Cardiac muscle cell (in vitro differentiated cells and primary cell): ENCODE data around the gene RAPGEF1. TPM values are rescaled to one million over a fixed set of nuclear protein-coding genes. Genes with fewer than 3 reads are reported as not detected.

Experiments used
- DNase-seq, 2 donors: peaks; one replicate each; pipeline versions ENCODE4 v3.0.0 to v3.0.0-alpha.2; 2010 to 2017; ENCODE audit warnings: low read depth in 1 of 2, low spot score in 1 of 2
- H3K27ac ChIP-seq: fragments of 200-600 bp; sonication (generic); 2 replicates; pipeline ENCODE4 v1.5.1; 2016
- H3K27me3 ChIP-seq: fragments of 200-600 bp; sonication (generic); 2 replicates; pipeline ENCODE4 v1.6.0; 2016; ENCODE audit warnings: control low read depth
- H3K36me3 ChIP-seq: fragments of 200-600 bp; sonication (generic); 2 replicates; pipeline ENCODE4 v1.5.1; 2016; ENCODE audit warnings: control low read depth
- H3K4me1 ChIP-seq: fragments of 200-600 bp; sonication (generic); 2 replicates; pipeline ENCODE4 v1.8.1; 2017; ENCODE audit warnings: low read depth, mild to moderate bottlenecking, mixed run types
- H3K4me3 ChIP-seq: fragments of 200-600 bp; sonication (generic); 2 replicates; pipeline ENCODE4 v1.5.1; 2016; ENCODE audit warnings: mild to moderate bottlenecking
- H3K9me3 ChIP-seq: fragments of 200-600 bp; sonication (generic); 2 replicates; pipeline ENCODE4 v1.5.1; 2017; ENCODE audit warnings: low read depth, mild to moderate bottlenecking, control low read depth
- CTCF ChIP-seq: IDR thresholded peaks from 2 replicates; pipeline ENCODE4 v1.5.1; 2012; ENCODE audit warnings: low read depth, mild to moderate bottlenecking, low read length
- polyA plus RNA-seq: library from polyadenylated mRNA; unstranded; fragments of >200 nt; fragmentation: Nextera tagmentation; extraction: Ambion mirVana; gene quantifications from 2 replicates; pipeline ENCODE4 v1.2.1, GENCODE V29; 2016
- total RNA-seq: library from RNA; depleted of rRNA; stranded (reverse); fragments of >200 nt; gene quantifications from 2 replicates; pipeline ENCODE4 v1.2.3, GENCODE V29; 2016

RAPGEF1 gene
- total and polyA plus RNA-seq, 2 experiments from 2014 or later: 42.1 to 51.1 TPM

GRCh38 chr9:131706608-131706970, 33.3 kb downstream of the RAPGEF1 start:
- no peak overlapping the region for H3K4me3 ChIP-seq
- no peaks in the 10 kb centered on the region for H3K36me3 ChIP-seq
- H3K27me3 ChIP-seq: no peaks in the 10 kb centered on the region
- no peak for TF ChIP-seq CTCF
- H3K27ac ChIP-seq: no peak overlapping the region
- no peaks in the 10 kb centered on the region for H3K9me3 ChIP-seq
- DNase-seq: no peak
- peaks cover 27% of the 10 kb centered on the region for H3K4me1 ChIP-seq

GRCh38 chr9:131704988-131705387, 34.9 kb downstream of the RAPGEF1 start:
- H3K36me3 ChIP-seq: no peaks in the 10 kb centered on the region
- H3K9me3 ChIP-seq: no peaks in the 10 kb centered on the region
- no peaks in the 10 kb centered on the region for H3K27me3 ChIP-seq
- TF ChIP-seq CTCF: no peak
- H3K4me1 ChIP-seq: peaks cover 24% of the 10 kb centered on the region
- H3K4me3 ChIP-seq: no peak overlapping the region
- H3K27ac ChIP-seq: no peak overlapping the region
- no peak for DNase-seq

- TF ChIP-seq CTCF: no peak
- H3K9me3 ChIP-seq: no peaks in the 10 kb centered on the region
- H3K27ac ChIP-seq: no peak overlapping the region
- H3K4me1 ChIP-seq: peaks cover 18% of the 10 kb centered on the region
- no peak for DNase-seq
- H3K4me3 ChIP-seq: no peak overlapping the region
- H3K27me3 ChIP-seq: no peaks in the 10 kb centered on the region
- no peaks in the 10 kb centered on the region for H3K36me3 ChIP-seq
These were observed 35.5 kb downstream of the RAPGEF1 start for GRCh38 chr9:131704141-131704983.

- Histone ChIP-seq H3K36me3 (no peaks in the 10 kb centered on the region), H3K4me3 (no peak overlapping the region), H3K4me1 (peaks cover 19% of the 10 kb centered on the region), H3K9me3 (no peaks in the 10 kb centered on the region), H3K27ac (no peak overlapping the region), H3K27me3 (no peaks in the 10 kb centered on the region)
- TF ChIP-seq CTCF: no peak
- no peak for DNase-seq
These were observed 36.2 kb downstream of the RAPGEF1 start for GRCh38 chr9:131703697-131704096.

- Histone ChIP-seq H3K36me3 (no peaks in the 10 kb centered on the region), H3K27me3 (no peaks in the 10 kb centered on the region), H3K27ac (no peak overlapping the region), H3K4me1 (peaks cover 19% of the 10 kb centered on the region), H3K9me3 (no peaks in the 10 kb centered on the region), H3K4me3 (no peak overlapping the region)
- TF ChIP-seq CTCF: no peak
- DNase-seq: no peak
These were observed 37.0 kb downstream of the RAPGEF1 start for GRCh38 chr9:131702911-131703310.
